GM21786 (cell line): ENCODE data around the gene FAM120A.

Source experiments
- ATAC-seq: cut with Tn5 transposase; IDR thresholded peaks from one replicate; pipeline ENCODE4 v1.9.1; 2021; ENCODE audit not compliant: unreplicated experiment

FAM120A gene

DNA sequence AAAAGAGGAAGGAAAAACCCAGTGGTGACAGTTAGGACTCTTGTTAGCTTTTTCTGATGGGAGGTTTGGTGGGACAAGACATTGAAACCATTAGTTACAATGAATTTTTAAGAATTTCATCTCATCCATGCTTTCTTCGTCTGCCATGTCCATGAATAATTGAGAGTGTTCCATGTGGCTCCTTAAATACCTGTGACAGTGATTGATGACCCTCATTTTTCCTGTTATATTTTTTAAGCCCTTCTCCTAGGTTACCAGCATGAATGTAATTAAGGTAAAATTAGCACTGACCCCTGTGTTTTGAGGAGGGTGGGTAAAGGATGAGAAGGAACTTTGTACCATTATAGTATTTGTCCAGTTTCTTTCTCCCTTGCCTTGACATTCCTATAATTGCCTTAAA, 101.4 kb downstream of the FAM120A start:
- ATAC-seq: no peak

DNA sequence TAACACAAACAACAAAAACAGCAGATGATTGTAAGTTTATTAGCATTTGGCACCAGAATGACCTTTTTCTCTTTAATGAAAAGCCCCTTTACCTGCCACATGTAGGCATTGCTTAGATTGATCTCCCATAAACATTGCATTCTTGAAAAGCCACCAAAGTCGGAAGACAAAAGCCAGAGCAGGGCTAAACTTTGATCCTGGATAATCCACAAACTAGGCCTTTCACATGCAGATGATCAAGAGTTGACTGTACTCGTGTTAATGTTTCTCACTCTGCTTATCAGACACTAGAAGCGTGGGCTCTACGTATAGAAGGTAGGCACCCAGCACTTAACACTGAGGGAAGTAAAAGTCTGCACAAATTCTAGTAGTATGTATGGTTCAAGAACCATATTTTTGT, 103.9 kb downstream of the FAM120A start:
- ATAC-seq: no peak

DNA sequence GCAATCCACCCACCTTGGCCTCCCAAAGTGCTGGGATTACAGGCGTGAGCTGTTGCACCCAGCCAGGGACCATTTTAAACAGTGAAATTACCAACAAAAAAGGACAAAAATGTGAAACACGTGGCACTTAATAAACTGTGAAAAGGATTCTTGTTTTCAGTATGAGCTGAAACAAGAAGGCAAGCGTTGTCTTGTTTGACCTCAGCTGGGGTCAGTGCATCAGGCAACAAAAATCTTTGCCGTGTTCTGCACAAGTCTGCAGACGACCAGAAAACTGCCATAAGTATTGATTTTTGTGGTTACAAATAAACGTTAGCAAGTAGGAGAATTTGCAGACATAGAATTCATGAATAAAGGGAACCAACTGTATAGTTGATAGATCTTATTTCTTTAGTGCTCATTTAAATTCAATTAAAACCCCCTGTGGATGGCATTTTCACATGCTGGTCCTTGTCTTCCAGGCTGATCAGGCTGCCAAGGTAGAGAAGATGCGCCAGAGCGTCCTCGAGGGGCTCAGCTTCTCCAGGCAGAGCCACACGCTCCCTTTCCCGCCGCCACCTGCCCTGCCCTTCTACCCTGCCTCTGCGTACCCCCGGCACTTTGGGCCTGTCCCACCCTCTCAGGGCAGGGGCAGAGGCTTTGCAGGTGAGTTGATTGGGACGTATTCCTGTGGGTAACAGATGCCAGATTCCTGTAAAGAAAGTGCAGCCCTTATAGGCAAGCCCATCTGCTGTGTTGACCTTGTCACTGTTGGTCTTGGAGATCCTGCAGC, 106.1 kb downstream of the FAM120A start:
- ATAC-seq: no peak

DNA sequence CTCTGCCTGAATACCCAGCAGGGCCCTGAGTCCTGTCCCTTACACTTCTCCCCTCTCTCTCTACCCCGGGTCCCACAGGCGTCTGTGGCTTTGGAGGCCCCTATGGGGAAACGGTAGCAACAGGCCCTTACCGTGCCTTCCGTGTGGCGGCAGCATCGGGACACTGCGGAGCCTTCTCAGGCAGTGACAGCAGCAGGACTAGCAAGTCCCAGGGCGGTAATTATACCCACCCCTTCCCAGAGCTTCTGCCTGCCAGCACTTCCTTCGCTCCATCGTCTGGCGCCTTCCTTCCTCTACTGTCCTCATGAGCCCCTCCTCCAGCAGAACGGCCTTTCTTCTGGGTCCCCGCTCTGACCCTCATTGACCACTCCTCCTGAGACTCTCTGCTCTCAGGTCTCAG, 107.0 kb downstream of the FAM120A start:
- ATAC-seq: no peak

DNA sequence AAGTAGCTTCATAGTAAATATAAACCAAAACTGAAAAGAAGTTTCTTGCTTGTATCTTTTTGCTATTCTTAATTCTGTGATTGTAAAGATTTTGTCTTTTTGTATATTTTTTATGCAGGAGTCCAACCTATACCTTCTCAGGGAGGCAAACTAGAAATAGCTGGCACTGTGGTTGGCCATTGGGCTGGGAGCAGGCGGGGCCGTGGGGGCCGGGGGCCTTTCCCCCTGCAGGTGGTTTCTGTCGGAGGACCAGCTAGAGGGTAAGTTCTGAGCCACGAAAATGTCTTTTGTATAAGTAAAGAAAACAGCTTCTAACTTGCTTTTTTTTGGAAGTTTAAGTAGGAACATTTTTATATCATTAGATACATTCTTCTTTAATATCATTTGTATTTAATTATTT, 109.5 kb downstream of the FAM120A start:
- no peak for ATAC-seq

DNA sequence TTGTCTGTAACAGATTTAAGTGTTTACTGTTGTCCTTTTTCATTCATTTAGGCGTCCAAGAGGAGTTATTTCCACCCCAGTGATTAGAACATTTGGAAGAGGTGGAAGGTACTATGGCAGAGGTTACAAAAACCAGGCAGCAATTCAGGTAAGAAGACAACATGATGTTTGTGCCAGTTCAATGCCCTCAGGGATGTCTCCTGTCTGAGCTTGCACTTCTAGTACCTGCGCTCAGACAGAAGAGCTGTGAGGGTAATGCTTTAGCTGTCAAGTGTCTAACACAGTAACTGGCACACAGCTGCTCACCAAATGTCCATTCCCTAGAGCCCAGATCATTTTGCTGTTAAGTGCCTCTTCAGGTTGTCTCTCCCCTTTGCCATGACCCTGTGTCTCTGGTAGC, 110.7 kb downstream of the FAM120A start:
- ATAC-seq: no peak

DNA sequence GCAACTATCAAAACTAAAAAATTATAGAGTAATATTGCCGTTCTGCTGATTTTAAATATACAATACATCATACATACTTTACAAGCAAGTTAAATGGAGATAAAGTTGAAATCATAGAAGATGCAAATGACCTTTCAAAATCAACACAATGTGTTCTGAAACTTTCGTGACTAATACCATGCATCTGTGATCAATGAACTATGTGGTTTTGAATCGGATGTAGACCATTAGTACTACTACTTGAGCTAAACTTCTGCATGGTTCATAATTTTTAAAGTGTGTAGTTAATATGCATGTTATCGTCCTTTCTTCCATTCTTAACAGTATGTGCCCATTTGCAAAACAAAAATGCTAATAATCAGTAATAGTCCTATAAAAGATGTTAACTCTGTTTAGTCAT, 113.6 kb downstream of the FAM120A start:
- ATAC-seq: no peak

DNA sequence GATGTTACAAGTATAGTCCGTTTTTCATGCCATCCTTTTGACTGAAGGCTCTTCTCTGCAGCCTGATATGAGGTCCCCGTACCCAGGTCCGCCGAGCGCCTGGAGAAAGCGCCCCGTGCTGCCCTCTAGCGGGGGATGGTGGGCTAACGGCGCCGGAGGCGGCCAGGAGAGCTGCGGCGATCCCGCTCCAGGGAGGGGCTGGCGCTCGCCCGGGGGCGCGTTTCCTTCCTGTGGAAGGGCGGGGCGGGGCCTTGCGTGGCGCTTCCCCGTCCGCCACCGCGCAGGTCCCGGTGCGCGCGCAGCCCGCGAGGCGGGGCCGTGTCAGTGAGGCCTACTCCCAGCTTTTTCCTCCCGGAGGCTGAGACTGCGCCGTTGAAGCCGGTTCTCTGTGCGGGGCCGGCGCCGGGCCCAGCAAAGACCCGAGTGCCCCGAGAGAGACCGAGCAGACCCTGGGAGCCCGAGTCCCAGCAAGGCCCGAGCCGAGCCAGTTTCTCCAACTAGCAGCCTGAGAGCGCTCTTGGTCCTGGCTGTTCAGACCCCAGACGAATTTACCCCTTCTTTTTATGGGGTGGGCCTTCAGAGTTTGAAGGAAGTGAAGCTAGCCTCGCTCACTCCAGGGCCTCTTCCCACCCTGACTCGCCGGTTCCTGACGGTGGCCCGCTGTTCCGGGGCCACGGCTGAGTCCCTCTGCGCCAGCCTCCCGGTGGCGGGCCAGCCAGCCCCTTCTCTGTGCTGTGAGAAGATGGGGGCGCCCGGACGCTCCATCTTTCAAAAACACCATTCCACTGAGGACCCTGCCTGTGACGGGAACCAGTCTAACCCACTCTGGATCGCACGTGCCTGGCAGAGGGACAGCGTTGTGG, 115.2 kb downstream of the FAM120A start:
- peak; percentile 86 for ATAC-seq

DNA sequence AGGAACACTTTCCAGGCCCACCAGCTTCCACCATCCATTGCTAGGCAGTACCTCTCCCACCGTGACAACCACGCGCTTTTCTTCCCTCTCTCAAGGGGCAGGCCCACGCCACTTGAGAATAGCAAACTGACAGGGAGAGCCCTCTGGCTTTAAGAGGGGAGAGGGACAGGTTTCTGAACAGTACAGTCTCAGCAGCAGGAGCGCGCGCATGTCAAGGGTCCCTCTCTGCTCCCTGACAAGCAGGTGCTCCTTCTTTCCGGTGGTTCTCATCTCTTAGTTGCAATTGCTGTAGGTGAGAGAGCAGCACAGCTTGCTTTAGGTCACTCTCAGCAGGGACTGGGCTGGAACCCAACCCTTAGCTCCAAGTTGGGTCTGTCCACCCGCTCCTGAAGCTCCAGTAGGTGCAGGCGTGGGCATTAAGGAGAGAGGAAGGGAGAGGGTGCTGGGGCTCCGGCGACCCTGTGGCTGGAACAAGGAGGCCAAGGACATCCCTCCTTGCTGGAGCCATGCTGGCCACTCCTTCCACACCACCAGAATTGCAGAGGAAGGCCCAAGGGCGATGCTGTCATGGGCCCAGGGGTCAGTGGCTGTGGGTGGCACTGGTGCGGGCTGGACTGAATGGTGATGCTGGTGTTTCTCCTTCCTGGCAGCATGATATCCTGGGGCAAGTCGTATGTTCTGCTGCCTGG, 115.9 kb downstream of the FAM120A start:
- no peak for ATAC-seq

DNA sequence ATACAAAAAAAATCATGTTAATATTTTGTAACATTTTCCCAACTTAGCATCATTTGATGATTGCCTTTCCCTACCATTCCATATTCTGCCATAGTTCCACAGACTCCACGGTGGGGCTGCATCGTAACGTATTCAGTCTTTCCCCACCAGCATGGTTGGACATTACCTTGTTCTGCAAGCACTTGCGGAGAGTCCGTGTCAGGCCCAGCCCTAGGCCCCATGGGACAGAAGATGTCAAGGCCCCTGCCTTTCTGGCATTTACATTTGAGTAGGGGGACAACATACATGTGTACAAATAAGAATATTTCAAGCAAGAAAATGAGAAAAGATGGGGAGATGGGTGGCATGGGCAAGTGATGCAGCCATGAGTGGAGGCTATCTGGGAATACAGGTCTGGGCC, 116.7 kb downstream of the FAM120A start:
- no peak for ATAC-seq

DNA sequence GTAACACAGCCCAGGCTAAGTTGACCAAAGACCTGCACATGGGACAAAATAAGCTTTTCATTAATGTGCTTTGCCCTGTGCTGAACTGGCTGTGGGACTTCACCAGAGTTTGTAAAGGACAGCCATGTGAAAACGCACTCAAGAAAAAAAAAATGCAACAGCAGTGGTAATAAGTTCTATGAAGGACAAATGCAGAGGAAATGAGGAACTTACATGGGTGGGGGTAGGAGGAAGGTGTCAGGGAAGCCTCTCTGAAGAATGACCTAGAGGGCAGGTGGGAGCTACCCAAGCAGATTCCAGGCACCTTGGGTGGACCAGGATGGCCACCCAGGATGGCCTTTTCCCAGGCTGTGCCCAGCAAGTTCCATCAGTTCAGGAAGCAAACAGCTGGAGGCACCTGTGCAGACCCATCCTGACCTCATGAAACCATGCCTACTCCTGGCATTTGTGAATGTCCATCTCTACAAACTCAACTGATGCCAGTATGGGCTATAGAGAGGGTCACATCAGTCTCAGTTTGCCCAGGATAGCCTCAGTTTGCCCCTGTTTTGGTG, 118.2 kb downstream of the FAM120A start:
- no peak for ATAC-seq

DNA sequence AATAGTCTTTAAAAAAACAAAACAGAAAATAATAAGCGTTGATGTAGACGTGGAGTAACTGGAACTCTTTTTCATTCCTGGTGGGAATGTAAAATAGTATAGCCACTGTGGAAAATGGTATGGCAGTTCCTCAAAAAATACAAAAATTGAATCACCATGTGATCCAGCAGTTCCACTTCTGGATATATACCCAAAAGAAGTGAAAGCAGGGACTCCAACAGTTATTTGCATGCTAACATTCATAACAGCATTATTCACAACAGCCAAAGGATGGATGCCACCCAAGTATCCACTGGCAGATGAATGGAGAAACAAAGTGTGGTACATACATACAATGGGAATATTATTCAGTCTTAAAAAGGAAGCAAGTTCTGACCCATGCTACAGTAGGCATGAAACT, 120.7 kb downstream of the FAM120A start:
- no peak for ATAC-seq

DNA sequence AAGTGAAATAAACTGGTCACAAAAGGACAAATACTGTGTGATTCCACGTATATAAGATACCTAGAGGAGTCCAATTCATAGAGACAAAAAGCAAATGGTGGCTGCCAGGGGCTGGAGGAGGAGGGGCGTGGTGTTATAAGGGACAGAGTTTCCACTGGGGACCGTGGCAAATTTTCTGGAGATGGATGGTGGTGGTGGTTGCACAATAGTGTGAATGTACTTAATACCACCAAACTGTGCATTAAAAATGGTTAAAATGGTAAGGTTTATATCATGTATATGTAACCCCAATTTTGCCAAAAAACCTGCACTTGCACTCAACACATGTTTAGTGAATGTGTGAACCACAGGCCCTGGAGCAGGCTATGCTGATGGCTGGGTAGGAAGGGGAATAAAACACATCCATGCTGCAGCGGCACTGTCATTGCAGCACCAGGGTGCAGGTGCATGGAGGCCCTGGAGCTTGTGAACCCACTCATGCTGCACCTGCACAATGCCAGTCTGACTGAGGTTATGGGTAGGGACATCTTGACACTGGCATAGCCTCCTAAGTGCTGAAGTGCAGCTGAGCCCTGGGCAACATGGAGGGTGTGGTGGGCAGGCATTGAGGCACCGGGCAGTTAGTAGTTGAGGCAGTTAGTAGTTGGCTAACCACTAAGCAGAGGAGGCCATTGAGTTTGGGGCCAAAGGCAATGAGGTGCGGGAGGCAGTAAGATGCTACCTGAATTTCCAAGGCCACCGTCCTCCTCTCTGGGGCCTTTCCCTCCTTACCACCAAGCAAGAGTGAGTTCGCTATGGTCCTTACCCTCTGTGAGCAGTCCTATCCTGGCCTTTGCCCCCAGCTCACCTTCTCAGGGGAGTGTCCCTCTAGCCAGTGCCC, 121.4 kb downstream of the FAM120A start:
- ATAC-seq: no peak

DNA sequence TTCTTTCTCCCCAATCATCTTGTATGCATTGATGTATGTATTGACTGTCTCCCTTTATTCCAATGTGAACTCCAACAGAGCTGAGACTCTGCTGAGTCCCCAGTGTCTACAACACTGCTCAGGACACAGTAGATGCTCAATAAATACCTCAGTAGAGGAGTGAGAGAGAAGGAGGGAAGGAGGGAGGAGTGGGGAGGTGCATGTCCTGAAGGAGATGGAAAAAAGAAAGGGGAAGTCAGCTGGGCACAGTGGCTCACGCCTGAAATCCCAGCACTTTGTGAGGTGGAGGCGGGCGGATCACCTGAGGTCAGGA, 122.0 kb downstream of the FAM120A start:
- no peak for ATAC-seq

DNA sequence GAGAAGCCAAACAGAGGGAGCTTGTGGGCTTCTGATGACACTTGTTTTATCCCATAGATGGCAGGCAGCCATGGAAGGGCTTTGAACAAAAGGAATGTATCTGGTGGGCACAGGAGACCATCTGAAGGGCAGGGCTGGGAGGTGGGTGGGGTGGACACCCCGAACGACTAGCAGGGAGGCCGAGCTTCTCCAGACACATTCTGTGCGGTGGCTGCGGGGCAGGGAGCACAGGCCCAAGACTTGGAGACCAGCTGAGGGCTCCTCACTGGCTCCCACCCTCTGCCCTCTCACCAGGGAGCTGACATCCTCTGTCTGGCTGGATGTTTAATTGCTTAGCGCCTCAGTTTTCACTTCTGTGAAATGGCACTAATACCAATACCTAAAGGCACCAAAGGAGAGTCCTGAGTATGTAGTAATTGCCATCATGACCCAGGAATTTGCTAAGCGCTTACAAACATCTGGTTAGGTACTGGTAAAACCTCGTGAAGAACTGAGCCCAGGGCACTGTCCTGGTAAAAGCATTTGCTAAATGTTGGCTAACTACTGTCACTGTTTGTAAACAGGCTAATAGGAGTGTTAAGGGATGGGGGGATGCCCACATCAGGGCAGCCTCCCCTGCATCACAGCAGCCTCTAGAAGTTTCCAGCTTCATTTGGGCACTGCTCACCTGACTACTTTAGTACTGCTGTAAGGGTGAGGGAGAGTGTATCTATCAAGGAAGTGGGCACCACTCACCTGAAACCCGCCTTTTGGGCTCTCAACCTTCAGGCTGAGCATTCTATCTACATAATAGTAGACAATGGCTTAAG, 122.8 kb downstream of the FAM120A start:
- ATAC-seq: no peak

DNA sequence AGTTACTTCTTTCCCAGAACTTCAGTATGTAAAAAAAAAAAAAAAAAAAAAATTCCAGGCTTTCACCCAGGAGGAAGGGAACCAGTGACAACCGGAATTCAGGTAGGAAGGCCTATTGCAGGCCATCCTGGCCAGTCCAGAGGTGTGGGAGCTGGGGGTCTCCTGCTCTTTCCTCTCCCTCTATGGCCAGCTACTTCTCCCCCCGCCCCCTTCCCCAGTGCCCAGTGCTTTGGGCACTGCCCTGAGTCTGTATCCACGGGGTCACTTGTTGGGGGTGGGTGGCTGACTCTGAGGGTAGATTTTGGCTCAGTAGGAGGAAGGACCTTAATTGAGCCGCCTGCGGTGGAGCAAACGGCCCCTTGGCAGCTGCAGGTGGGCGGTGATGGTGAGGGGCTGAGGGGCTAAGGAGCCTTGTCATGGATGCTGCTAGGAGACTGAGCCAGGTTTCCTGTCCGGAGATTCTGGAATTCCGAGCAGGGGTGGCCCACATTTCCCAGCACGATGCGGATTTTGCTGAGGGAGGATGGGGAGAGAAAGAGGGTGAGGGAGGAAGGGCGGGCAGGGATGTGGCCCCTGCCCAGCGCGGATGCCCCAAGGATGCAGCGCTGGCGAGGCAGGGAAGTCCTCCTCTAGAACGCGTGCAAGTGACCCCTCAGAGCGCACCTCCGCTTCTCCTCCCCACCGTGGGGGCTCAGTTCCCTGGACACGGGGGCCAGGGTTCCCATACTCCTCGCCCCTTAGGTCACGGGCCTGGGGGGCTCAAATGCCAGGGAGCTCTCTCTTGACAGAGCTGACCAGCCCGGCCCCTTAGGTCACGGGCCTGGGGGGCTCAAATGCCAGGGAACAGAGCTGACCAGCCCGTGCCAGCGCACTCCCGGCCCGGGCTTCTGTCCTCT, 123.7 kb downstream of the FAM120A start:
- ATAC-seq: no peak

DNA sequence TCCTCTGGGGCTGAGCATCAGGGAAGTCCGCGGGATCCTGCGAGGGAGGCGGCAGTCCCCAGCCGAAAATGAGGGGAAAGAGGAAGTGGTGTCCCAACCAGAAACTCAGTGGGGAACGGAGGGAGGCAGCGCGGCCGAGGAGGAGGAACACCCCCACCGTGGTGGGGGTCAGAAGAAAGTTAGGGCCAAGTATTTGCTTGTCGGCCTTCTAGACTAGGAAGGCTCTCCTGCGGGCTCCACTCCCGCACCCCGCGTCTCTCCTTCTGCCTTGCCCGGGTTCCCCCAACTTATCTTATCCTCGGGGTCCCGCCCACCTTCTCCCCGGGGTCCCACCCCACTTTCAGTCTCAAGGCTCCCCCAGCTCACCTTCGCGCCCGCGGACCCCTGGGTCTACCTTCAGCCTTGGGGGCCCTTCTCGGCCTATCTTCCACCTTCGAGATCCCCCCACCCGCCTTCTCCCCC, 124.3 kb downstream of the FAM120A start:
- ATAC-seq: no peak

DNA sequence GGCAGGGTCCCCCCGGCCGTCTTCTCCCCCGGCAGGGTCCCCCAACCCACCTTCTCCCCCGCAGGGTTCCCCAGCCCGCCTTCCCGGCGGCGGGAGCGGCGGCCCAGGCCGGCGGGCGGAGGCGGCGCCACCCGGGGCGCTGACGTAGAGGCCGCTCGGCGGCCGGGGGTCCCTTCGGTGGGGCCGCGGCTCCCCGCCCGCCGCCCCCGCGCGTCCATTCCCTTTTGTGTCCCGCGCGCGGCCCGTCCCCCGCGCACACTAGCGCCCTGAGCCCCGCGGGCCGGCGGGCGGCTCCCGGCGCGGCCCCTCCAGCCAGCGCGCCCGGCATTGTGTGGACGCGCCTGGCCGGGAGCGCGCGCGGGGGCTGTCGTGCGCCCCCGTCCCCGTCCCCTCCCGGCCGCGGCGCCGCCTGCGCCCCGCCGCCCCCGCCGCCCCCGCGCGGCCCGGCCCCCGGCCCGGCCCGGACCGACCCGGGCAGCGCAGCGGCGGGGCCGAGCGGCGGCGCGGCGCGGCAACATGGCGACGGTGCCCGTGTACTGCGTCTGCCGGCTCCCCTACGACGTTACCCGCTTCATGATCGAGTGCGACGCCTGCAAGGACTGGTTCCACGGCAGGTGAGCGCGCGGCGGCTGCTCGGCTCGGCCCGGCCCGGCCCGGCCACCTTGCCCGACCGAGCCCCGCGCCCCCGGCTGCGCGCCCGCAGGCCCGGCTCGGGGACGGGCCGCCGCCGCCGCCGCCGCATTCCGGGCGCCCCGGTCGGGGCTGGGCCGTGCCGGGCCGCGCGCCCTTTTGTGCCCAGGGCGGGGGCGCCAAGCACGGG, 125.0 kb downstream of the FAM120A start, which contains the start of gene PHF2:
Gene PHF2 (plus strand): TSS at position 327 of the 820 bp plus-strand sequence. CDS start 190 bp downstream, at position 517.
- no peak for ATAC-seq
